H1 (cell line): ENCODE measurements around the gene OSBPL3.

Experiments used
- CTCF ChIP-seq, 3 experiments: IDR thresholded peaks; 1 replicate in 2 of 3; 2 replicates in 1 of 3; pipeline versions ENCODE4 v1.5.1 to v1.6.1; 2011; ENCODE audit warnings: low read length in 3 of 3, mild to moderate bottlenecking in 3 of 3, inconsistent platforms in 2 of 3, low read depth in 1 of 3, moderate library complexity in 1 of 3; ENCODE audit not compliant: insufficient read depth in 1 of 3; ENCODE audit errors: control extremely low read depth in 1 of 3
- EP300 ChIP-seq, 2 experiments: IDR thresholded peaks; 1 replicate in 1 of 2; 2 replicates in 1 of 2; pipeline ENCODE4 v1.6.1; 2011 to 2012; ENCODE audit warnings: low read depth in 2 of 2, low read length in 2 of 2, mild to moderate bottlenecking in 2 of 2, borderline replicate concordance in 1 of 2, inconsistent platforms in 1 of 2, moderate library complexity in 1 of 2
- GABPA ChIP-seq: IDR thresholded peaks from 2 replicates; pipeline ENCODE4 v1.6.1; 2011; ENCODE audit warnings: mild to moderate bottlenecking, low read length, moderate library complexity, borderline replicate concordance; ENCODE audit not compliant: insufficient read depth
- HDAC6 ChIP-seq: IDR thresholded peaks from one replicate; pipeline ENCODE4 v1.7.1; 2012; ENCODE audit warnings: low read depth, mild to moderate bottlenecking, inconsistent platforms, low read length, moderate library complexity
- POLR2A ChIP-seq, 2 experiments: IDR thresholded peaks; 1 replicate in 1 of 2; 2 replicates in 1 of 2; pipeline ENCODE4 v1.6.1; 2011; ENCODE audit warnings: low read depth in 2 of 2, low read length in 2 of 2, mild to moderate bottlenecking in 2 of 2; ENCODE audit errors: control extremely low read depth in 1 of 2
- POLR2AphosphoS5 ChIP-seq: IDR thresholded peaks from 2 replicates; pipeline ENCODE4 v1.6.1; 2011; ENCODE audit warnings: low read depth, low read length
- TAF1 ChIP-seq: IDR thresholded peaks from 2 replicates; pipeline ENCODE4 v1.6.1; 2011; ENCODE audit warnings: mild to moderate bottlenecking, low read depth, low read length
- TBP ChIP-seq: IDR thresholded peaks from 2 replicates; pipeline ENCODE4 v1.6.1; 2011; ENCODE audit warnings: low read depth, low read length, improper control_type of control experiment
- TF ChIP-seq, protein P1 (sequence below): IDR thresholded peaks from 2 replicates; pipeline ENCODE4 v1.6.1; 2012; ENCODE audit warnings: inconsistent platforms

- no peak for TF ChIP-seq CTCF (IDR thresholded peaks at IDR 0.05; ENCODE audit: control extremely low read depth in 1 of 3, insufficient read depth in 1 of 3, low read depth in 1 of 3, low read length in 3 of 3)
- TF ChIP-seq HDAC6: no peak
- TF ChIP-seq POLR2A (IDR thresholded peaks at IDR 0.05; ENCODE audit: control extremely low read depth in 1 of 2, low read depth in 2 of 2, low read length in 2 of 2): no peak
- no peak for TF ChIP-seq POLR2AphosphoS5
- TF ChIP-seq EP300 (IDR thresholded peaks at IDR 0.05; ENCODE audit: borderline replicate concordance in 1 of 2, low read depth in 2 of 2, low read length in 2 of 2): no peak
- TF ChIP-seq, protein P1, sequence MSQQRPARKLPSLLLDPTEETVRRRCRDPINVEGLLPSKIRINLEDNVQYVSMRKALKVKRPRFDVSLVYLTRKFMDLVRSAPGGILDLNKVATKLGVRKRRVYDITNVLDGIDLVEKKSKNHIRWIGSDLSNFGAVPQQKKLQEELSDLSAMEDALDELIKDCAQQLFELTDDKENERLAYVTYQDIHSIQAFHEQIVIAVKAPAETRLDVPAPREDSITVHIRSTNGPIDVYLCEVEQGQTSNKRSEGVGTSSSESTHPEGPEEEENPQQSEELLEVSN: no peak
- no peak for TF ChIP-seq TBP
- no peak for TF ChIP-seq GABPA
- no peak for TF ChIP-seq TAF1
Observed at GRCh38 chr7:24942226-24942625, 37.8 kb downstream of the OSBPL3 start.
